Skeletal muscle satellite cell (primary cell): ENCODE measurements around the gene C1orf122. TPM values are rescaled to one million over a fixed set of nuclear protein-coding genes. Genes with fewer than 3 reads are reported as not detected.
"Not testable (repeated sequence)": the region's sequence is repeated elsewhere in the genome, so short reads cannot be mapped to it uniquely, and the experiment has no call there.

Experiments used
- H3K27me3 ChIP-seq: 2 replicates; pipeline ENCODE4 v1.7.0; 2013; ENCODE audit warnings: low read length; ENCODE audit not compliant: control insufficient read depth, insufficient read depth
- H3K36me3 ChIP-seq: 2 replicates; pipeline ENCODE4 v1.7.0; 2013; ENCODE audit warnings: mild to moderate bottlenecking, control low read depth, low read length; ENCODE audit not compliant: insufficient read depth
- H3K4me1 ChIP-seq: 2 replicates; pipeline ENCODE4 v1.7.0; 2013; ENCODE audit warnings: low read length; ENCODE audit not compliant: control insufficient read depth, insufficient read depth
- H3K4me2 ChIP-seq: 2 replicates; pipeline ENCODE4 v1.7.0; 2013; ENCODE audit warnings: mild to moderate bottlenecking, low read length
- H3K4me3 ChIP-seq: 2 replicates; pipeline ENCODE4 v1.7.0; 2013; ENCODE audit warnings: low read length
- H3K9ac ChIP-seq: 2 replicates; pipeline ENCODE4 v1.7.0; 2013; ENCODE audit warnings: mild to moderate bottlenecking, low read depth, low read length, moderate library complexity
- H3K9me3 ChIP-seq: replicated peaks from 2 replicates; pipeline ENCODE4 v1.7.0; 2013; ENCODE audit warnings: mild to moderate bottlenecking, control low read depth, low read length
- total RNA-seq: library from RNA; depleted of rRNA; stranded (reverse); fragments of >200 nt; gene quantifications from 2 replicates; pipeline ENCODE4 v1.2.3, GENCODE V29; 2012; rRNA removed

C1orf122 gene
- total RNA-seq, result 15.2 and 21.2 TPM in 2 replicates

DNA sequence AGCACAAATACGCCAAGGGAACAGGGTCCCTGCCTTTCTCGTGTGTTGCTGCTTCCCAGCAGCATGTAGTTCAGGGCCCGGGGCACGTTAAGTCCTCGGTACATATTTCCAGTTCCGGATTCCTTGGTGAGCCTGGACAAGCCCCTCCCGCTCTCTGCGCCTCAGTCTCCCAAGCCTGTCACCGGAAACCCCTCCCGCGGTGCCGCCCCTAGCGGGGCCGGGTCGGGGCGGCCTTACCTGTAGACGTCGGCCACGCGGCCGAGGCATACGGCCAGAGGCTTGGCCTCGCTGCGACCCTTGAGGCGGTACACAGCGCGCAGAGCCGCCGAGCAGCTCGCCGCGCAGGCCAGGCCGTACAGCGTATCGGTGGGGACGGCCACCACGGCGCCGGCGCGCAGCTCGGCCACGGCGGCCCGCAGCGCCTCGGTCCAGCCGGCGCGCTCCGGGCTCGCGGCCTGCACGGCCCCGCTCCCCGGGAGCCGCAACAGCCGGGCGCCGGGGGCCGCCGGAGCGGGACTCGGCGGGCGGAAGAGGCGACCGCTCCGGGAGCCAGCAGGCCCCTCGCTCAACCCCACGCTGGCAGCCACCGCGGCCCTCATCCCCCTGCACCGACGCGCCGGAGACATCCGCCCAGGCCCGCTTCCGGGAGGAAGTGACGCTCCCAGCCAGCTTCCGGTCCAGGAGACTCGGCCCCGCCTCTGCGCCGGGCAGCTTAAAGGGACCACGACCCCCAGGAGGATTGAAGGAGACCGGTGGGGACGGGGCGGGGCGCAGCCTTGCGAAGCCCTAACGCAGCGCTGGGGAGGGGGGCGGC is at the start of gene C1orf122, which contains the start of gene YRDC:
Gene C1orf122, plus strand, starts transcription at position 236 of the 814 bp plus-strand sequence. CDS start 615 bp downstream, outside the sequence.
Gene YRDC, minus strand, starts transcription at position 654 of the 814 bp plus-strand sequence. Its CDS starts 28 bp downstream, at position 626.
- peak within 1 kb of the TSS; percentile 88 for H3K4me2 ChIP-seq
- peaks cover 48% of the 10 kb centered on the region for H3K36me3 ChIP-seq
- peak within 1 kb of the TSS; percentile 94 for H3K4me3 ChIP-seq
- H3K9me3 ChIP-seq, result no peaks in the 10 kb centered on the region
- peak within 1 kb of the TSS; percentile 93 for H3K9ac ChIP-seq
- H3K27me3 ChIP-seq, result no peaks in the 10 kb centered on the region
- H3K4me1 ChIP-seq, result peaks cover 25% of the 10 kb centered on the region

DNA sequence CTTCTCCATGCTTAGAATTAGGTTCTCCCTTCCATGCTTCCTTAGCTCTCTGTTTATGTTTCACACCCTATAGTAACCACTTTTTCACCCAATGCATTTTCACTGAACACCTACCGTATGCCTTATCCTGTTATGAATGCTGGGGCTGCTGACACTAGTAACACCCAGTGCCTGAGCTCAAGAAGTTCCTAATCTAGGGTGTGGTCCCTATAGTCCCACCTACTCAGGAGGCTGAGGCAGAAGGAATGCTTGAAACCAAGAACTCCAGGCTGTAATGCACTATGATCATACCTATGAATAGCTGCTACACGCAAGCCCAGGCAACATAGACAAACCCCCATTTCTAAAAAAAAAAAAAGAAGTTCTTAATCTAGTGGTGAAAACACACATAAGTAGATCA is 48.1 kb upstream of the C1orf122 start:
- peaks cover 66% of the 10 kb centered on the region for H3K27me3 ChIP-seq
- H3K9me3 ChIP-seq, result no peaks in the 10 kb centered on the region
- H3K4me1 ChIP-seq, result no peaks in the 10 kb centered on the region
- no peak overlapping the region for H3K9ac ChIP-seq
- H3K4me3 ChIP-seq, result no peak overlapping the region
- H3K36me3 ChIP-seq, result no peaks in the 10 kb centered on the region
- H3K4me2 ChIP-seq, result no peak overlapping the region

DNA sequence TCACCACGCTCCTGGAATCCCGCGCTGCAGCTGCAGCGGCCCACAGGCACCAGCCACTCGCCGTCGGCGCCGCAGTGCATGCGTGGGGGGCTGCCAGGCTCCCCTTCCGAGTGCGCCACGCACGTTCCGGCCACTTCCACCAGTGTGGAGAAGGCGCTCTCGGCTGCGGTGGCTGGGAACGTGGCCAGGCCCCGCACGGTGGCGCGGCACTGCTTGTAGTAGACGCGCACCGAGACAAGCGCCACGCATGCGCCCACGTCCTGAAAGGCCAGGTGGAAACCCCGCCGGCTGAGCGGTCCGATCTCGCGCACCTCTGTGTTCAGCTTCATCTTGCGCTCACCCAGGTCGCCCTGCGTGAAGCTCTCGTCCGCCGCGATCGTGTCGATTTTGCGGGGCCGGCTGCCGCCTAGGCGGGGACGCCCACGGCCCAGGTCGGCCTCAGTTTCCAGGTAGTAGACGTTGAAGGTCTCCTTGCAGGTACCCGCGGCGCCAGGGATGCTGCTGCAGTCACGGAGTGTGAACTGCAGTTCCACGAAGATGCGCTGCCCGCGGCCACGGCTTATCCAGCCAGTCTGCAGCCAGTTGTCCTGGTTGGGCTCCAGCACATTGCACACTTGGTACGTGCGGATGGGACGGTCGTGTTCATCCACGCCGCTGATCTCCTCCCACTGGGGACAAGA is 46.0 kb upstream of the C1orf122 start:
- Histone ChIP-seq H3K27me3 (peaks cover 70% of the 10 kb centered on the region), H3K36me3 (no peaks in the 10 kb centered on the region)

DNA sequence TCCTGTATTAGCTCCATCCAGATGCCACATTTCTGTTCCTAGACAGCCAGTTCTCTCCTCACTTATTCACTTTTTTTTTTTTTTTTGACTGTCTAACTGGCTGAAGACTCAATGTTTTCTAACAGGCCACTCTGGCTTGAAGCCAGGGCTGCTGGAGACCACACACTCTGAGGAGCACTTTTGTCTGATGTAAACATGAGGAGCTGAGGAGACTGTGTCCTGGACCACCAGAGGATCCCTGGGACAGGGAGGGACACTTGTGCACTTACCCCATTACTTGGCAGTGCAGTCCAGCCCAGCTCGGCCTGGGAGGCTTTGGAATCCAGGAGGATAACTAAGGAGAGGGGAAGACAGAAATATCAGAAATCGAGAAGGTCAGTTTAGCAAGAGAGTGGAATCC is 45.1 kb upstream of the C1orf122 start:
- H3K4me3 ChIP-seq, result no peak overlapping the region
- H3K4me2 ChIP-seq, result no peak overlapping the region
- no peak overlapping the region for H3K9ac ChIP-seq
- no peaks in the 10 kb centered on the region for H3K9me3 ChIP-seq
- H3K4me1 ChIP-seq, result no peaks in the 10 kb centered on the region
- H3K36me3 ChIP-seq, result no peaks in the 10 kb centered on the region
- peaks cover 73% of the 10 kb centered on the region for H3K27me3 ChIP-seq

More for the DNA sequence above, 46.0 kb upstream of the C1orf122 start:
- Histone ChIP-seq H3K9me3 (no peaks in the 10 kb centered on the region), H3K4me3 (no peak overlapping the region), H3K4me1 (no peaks in the 10 kb centered on the region), H3K4me2 (no peak overlapping the region), H3K9ac (no peak overlapping the region)

DNA sequence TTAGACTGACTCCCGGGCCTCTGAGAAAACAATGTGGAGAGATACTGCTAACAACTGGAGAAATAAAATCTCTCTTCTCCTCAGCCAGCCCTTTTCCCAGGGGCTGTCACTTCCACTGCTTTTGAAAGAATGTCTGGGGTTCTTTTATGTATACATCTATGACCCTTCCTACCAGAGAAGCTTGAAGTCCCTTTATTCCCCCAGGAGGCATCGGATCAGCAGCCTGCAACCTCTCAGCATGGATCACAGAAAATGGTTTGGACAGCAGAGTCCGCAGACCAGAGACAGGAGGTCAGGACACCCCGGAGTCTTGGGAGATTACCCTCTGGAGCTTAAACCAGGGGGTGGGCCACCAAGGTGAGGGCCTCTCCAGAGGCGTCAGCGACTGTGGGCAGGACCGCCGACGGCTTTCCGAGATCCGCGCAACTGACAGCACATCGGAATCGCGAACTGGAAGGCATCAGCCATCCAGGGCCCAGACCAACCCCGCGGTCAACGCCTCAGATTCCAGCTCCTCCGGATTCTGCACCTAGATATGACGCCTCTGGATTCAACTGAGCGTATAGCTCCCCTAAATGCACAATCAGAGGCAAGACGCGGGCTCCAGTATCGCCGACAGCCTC is 43.7 kb upstream of the C1orf122 start:
- H3K9ac ChIP-seq, result no peak overlapping the region
- H3K4me3 ChIP-seq, result no peak overlapping the region
- H3K9me3 ChIP-seq, result no peaks in the 10 kb centered on the region
- H3K4me2 ChIP-seq, result no peak overlapping the region
- H3K36me3 ChIP-seq, result no peaks in the 10 kb centered on the region
- peaks cover 70% of the 10 kb centered on the region for H3K27me3 ChIP-seq
- no peaks in the 10 kb centered on the region for H3K4me1 ChIP-seq

DNA sequence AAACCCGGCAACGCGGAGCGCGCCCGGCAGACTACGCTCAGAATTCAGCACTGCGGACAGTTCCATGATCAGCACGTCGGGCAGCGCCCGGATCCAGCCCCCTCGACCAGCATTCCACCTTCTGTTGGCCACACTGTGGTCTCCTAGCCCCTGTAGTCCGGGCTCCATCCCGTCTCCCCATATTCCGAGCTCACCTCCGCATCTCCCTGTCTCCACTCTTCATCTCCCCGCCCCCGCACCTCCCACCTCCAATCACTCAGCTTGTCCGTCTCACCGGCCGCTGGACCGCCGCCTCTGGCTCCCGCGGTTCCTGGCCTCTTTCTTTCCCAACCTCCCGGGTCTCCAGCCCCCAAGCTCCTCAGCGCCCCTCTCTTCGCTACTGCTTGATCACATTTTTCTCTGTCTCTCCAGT is 43.2 kb upstream of the C1orf122 start:
- no peaks in the 10 kb centered on the region for H3K4me1 ChIP-seq
- no peak overlapping the region for H3K9ac ChIP-seq
- H3K27me3 ChIP-seq, result peaks cover 72% of the 10 kb centered on the region
- H3K4me2 ChIP-seq, result no peak overlapping the region
- no peak overlapping the region for H3K4me3 ChIP-seq
- no peaks in the 10 kb centered on the region for H3K9me3 ChIP-seq
- H3K36me3 ChIP-seq, result no peaks in the 10 kb centered on the region

DNA sequence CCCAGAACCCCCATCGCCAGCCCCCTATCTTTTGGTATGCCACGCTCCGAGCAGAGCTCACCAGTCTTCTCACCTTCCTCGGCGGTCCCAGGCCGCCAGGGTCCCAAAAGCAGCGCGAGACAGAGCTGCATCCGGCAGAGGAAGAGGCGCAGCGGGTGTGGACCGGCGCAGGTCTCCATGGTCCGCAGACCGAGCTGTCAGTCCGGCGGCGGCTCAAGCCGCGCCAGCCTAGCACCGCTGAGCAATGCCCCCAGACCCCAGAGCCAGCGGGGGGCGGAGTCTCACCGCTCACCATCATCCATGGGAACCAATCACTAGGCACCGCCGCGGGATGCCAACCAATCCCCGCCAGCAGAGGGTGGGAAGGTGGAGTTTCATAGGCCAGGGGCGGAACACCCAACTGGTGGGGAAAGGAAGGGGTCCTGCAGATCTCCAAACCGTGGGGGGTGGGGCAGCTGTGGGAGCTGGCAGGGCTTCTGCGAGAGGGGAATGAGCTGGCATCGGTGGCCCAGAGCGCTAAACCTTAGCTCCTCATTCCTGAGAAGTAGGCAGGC is 42.6 kb upstream of the C1orf122 start, which contains the start of gene EPHA10:
Gene EPHA10, minus strand, starts transcription at position 233 of the 554 bp plus-strand sequence. Its CDS starts 54 bp downstream, at position 179.
- Histone ChIP-seq H3K4me2 (no peak within 1 kb of the TSS), H3K4me1 (no peaks in the 10 kb centered on the region), H3K9me3 (no peaks in the 10 kb centered on the region), H3K36me3 (no peaks in the 10 kb centered on the region), H3K9ac (no peak within 1 kb of the TSS), H3K27me3 (peaks cover 73% of the 10 kb centered on the region), H3K4me3 (no peak within 1 kb of the TSS)

DNA sequence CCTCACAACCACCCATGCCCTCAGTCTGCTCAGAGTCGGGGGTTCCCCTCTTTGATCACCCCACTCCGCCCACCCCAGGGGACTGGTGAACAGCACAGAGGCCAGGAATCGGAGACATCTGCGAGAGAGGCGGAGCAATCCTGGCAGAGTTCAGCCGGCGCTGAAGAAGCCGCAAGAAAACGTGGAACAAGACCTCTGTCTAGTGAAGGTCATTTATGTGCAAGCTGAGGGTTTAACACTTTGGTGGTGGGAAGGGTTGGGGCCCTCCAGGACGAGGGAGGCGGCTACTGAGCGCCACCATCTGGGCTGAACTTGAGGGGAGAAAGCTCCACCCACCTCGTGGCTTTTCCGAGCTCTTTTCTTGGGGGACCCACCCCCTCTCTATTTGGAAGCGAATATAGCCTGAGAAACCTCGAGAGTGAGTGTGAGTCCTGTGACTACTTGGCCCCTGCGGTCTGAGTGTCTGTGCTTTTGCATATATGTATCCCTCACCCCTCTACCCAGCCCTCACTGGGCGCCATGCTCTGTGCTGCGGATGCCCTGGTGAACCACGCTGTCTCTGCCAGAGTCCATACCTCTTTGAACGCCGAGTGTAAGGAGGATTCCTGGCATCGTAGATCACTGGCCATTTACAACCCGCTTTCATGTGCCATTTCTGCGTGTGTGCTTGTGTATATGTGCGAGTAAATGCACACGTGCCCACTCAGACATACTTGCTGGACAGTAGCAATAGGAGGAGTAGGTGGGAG is 41.5 kb upstream of the C1orf122 start:
- H3K9ac ChIP-seq, result no peak overlapping the region
- no peak overlapping the region for H3K4me3 ChIP-seq
- no peak overlapping the region for H3K4me2 ChIP-seq
- no peaks in the 10 kb centered on the region for H3K9me3 ChIP-seq
- no peaks in the 10 kb centered on the region for H3K36me3 ChIP-seq
- no peaks in the 10 kb centered on the region for H3K4me1 ChIP-seq
- peaks cover 70% of the 10 kb centered on the region for H3K27me3 ChIP-seq

DNA sequence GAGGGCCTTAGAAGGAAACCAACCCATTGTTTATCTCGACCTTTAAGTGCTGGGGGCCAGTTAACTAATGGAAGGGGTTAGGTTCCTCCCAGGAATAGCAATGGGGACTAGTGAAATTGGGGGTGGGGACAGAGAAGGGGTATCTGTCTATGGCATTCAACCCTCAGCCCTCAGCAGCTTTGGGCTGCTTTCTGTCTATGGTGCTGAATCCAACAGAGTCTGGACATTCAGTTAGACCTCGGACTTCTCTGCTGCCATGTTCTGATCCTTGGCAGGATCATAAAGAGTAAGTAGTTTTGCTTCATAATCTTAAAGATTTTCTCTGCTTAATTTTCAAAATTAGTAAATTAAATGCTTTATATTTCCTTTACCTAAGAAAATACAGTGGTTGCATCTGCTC is 40.1 kb upstream of the C1orf122 start:
- Histone ChIP-seq H3K4me2 (no peak overlapping the region), H3K4me1 (no peaks in the 10 kb centered on the region), H3K4me3 (no peak overlapping the region), H3K9ac (no peak overlapping the region), H3K27me3 (peaks cover 63% of the 10 kb centered on the region), H3K36me3 (no peaks in the 10 kb centered on the region), H3K9me3 (no peaks in the 10 kb centered on the region)

DNA sequence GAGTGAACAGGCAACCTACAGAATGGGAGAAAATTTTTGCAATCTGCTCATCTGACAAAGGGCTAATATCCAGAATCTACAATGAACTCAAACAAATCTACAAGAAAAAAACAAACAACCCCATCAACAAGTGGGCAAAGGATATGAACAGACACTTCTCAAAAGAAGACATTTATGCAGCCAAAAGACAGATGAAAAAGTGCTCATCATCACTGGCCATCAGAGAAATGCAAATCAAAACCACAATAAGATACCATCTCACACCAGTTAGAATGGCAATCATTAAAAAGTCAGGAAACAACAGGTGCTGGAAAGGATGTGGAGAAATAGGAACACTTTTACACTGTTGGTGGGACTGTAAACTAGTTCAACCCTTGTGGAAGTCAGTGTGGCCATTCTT is 36.1 kb upstream of the C1orf122 start:
- not testable (repeated sequence) for H3K9ac ChIP-seq, H3K4me3 ChIP-seq, H3K9me3 ChIP-seq, H3K4me1 ChIP-seq, H3K4me2 ChIP-seq, H3K36me3 ChIP-seq
- H3K27me3 ChIP-seq, result peaks cover 25% of the 10 kb centered on the region
